Glutamatergic neuron (in vitro differentiated cells): ENCODE measurements around the gene SPTAN1. TPM values are rescaled to one million over a fixed set of nuclear protein-coding genes. Genes with fewer than 3 reads are reported as not detected.

Experiments
- DNase-seq: peaks from one replicate; pipeline ENCODE4 v3.0.0; 2022
- H3K27ac Mint-ChIP-seq: one replicate; pipeline ENCODE4 v1.8.0; 2020; ENCODE audit warnings: mild to moderate bottlenecking, mixed read lengths, inconsistent platforms; ENCODE audit not compliant: unreplicated experiment
- H3K27me3 Mint-ChIP-seq: one replicate; pipeline ENCODE4 v1.8.0; 2020; ENCODE audit warnings: mild to moderate bottlenecking, moderate library complexity, mixed read lengths, inconsistent platforms; ENCODE audit not compliant: unreplicated experiment
- H3K36me3 Mint-ChIP-seq: one replicate; pipeline ENCODE4 v1.8.0; 2020; ENCODE audit warnings: mild to moderate bottlenecking, mixed read lengths, inconsistent platforms; ENCODE audit not compliant: unreplicated experiment
- H3K4me1 Mint-ChIP-seq: one replicate; pipeline ENCODE4 v1.8.0; 2020; ENCODE audit warnings: mild to moderate bottlenecking, low read depth, mixed read lengths, inconsistent platforms; ENCODE audit not compliant: unreplicated experiment
- H3K4me3 Mint-ChIP-seq: one replicate; pipeline ENCODE4 v1.8.0; 2020; ENCODE audit warnings: mild to moderate bottlenecking, mixed read lengths, inconsistent platforms; ENCODE audit not compliant: unreplicated experiment
- H3K9me3 Mint-ChIP-seq: one replicate; pipeline ENCODE4 v1.8.0; 2020; ENCODE audit warnings: mild to moderate bottlenecking, moderate library complexity, mixed read lengths, inconsistent platforms; ENCODE audit not compliant: unreplicated experiment
- total RNA-seq: library from RNA; stranded (reverse); fragmentation: NEBNext Ultra II Directional; extraction: Animal tissue kit (Norgen Biotek cat#: 25700); gene quantifications from one replicate; pipeline ENCODE4 v1.2.1, GENCODE V29; 2021; ENCODE audit not compliant: unreplicated experiment
- TF ChIP-seq, protein P1 (sequence below): fragments of 200-600 bp; sonication (generic); IDR thresholded peaks from one replicate; pipeline ENCODE4 v1.5.0; 2021; ENCODE audit not compliant: partially characterized antibody, unreplicated experiment

SPTAN1 gene
- total RNA-seq, 1 donor from 2014 or later: 750 TPM

DNA sequence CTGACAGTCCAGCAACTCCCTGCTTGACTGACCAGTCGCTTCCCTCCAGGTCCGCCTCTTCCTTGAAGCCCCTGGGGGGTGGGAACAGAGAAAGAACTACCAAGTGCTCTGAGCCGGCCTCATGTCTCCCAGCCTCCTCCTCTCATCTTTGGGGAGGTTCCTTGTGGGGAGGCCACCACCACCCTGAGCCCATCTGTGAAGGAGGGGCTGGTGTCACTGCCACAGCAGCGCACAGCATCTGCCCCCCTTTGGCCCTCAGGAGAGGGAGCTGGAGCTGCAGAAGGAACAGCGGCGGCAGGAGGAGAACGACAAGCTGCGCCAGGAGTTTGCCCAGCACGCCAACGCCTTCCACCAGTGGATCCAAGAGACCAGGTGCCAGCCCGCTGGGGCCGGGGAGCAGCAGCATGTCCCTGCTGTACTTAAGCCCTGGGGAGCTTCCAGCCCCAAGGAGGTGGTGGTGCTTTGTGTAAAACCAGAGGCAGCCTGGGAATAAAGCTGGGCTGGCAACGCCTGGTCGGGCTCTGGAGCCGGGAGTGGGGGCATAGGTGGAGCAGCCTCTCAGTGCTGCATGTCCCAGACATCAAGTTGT is 74.8 kb downstream of the SPTAN1 start:
- peaks cover 7% of the 10 kb centered on the region for H3K36me3 Mint-ChIP-seq
- H3K9me3 Mint-ChIP-seq: peaks cover 12% of the 10 kb centered on the region
- H3K27ac Mint-ChIP-seq: no peak overlapping the region
- DNase-seq: no peak
- peaks cover 8% of the 10 kb centered on the region for H3K27me3 Mint-ChIP-seq
- TF ChIP-seq, protein P1, sequence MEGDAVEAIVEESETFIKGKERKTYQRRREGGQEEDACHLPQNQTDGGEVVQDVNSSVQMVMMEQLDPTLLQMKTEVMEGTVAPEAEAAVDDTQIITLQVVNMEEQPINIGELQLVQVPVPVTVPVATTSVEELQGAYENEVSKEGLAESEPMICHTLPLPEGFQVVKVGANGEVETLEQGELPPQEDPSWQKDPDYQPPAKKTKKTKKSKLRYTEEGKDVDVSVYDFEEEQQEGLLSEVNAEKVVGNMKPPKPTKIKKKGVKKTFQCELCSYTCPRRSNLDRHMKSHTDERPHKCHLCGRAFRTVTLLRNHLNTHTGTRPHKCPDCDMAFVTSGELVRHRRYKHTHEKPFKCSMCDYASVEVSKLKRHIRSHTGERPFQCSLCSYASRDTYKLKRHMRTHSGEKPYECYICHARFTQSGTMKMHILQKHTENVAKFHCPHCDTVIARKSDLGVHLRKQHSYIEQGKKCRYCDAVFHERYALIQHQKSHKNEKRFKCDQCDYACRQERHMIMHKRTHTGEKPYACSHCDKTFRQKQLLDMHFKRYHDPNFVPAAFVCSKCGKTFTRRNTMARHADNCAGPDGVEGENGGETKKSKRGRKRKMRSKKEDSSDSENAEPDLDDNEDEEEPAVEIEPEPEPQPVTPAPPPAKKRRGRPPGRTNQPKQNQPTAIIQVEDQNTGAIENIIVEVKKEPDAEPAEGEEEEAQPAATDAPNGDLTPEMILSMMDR: no peak
- H3K4me1 Mint-ChIP-seq: no peaks in the 10 kb centered on the region
- no peak overlapping the region for H3K4me3 Mint-ChIP-seq

DNA sequence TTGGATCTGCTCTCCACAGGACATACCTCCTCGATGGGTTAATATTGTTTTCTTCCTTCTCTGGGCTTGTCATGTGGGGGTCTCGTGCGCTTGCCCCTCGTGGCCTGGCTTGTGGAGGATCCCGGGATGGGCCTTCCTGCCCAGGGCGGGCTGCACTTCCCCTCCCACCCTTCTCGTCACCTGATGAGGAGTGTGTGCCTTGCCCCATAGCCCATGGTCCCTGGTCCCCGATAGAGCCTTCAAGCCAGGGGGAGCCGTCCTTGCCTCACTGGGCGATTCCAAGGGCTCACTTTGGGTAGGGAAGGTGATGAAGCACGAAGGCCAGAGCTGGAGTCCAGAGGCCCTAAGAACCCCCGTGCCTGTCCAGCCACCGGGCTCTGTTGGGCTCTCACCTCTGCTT is 75.5 kb downstream of the SPTAN1 start:
- Mint-ChIP-seq H3K9me3 (peaks cover 12% of the 10 kb centered on the region), H3K36me3 (peaks cover 7% of the 10 kb centered on the region), H3K27me3 (peaks cover 8% of the 10 kb centered on the region), H3K27ac (no peak overlapping the region), H3K4me1 (no peaks in the 10 kb centered on the region), H3K4me3 (no peak overlapping the region)
- TF ChIP-seq, protein P1: no peak
- no peak for DNase-seq

DNA sequence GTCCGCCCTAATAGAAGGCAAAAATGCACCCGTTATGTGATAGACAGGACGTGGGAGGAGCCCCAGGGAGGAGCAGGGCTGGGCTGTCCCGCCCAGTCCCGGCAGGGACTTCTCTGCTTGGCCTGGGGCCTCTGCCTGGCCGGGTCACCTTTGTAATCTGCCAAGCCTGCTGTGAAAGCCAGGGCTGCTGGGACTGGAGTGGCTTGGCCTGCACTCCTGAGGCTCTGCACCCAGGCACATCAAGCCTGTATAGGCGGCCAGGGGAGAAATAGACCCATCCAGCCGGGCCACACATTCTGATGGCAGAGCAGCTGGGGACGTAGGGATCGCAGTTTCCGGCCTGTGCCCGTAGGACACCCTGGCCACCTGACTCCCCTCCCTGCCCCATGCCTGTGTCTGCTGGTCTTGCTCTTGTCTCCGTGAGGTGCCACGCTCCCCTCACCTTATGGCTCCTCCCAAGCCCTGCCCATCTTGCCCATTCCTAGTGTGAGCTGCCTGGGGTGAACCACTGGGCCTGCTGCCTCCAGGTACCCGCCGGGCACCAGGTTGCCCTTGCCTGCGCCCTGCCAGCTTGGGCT is 76.2 kb downstream of the SPTAN1 start:
- DNase-seq: no peak
- Mint-ChIP-seq H3K9me3 (peaks cover 12% of the 10 kb centered on the region), H3K36me3 (peaks cover 7% of the 10 kb centered on the region), H3K27me3 (peaks cover 8% of the 10 kb centered on the region), H3K27ac (peak overlapping the region; percentile 34), H3K4me3 (no peak overlapping the region), H3K4me1 (no peaks in the 10 kb centered on the region)
- TF ChIP-seq, protein P1: no peak

DNA sequence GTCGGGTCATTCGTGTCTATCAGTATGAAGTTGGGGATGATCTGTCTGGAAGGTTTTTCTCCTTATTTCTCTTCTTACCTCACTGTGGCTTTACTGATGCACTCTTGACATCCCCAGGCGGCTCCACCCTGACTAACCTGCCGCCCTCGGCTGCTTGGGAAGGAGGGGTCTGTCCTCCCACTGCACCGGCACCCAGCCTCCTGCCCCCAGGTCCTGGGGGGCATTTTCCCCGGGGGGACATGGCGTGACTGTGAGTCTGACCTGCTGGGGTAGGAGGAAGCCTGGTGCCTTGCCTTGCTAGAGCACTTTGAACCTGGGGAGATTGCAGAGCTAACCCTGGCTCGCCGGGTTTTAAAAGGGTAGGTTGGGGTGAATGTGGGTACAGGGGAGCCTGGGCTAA is 76.7 kb downstream of the SPTAN1 start:
- H3K36me3 Mint-ChIP-seq: peaks cover 7% of the 10 kb centered on the region
- peaks cover 8% of the 10 kb centered on the region for H3K27me3 Mint-ChIP-seq
- H3K4me1 Mint-ChIP-seq: no peaks in the 10 kb centered on the region
- no peak overlapping the region for H3K4me3 Mint-ChIP-seq
- DNase-seq: no peak
- H3K27ac Mint-ChIP-seq: peak overlapping the region; percentile 34
- H3K9me3 Mint-ChIP-seq: peaks cover 12% of the 10 kb centered on the region
- TF ChIP-seq, protein P1: no peak

DNA sequence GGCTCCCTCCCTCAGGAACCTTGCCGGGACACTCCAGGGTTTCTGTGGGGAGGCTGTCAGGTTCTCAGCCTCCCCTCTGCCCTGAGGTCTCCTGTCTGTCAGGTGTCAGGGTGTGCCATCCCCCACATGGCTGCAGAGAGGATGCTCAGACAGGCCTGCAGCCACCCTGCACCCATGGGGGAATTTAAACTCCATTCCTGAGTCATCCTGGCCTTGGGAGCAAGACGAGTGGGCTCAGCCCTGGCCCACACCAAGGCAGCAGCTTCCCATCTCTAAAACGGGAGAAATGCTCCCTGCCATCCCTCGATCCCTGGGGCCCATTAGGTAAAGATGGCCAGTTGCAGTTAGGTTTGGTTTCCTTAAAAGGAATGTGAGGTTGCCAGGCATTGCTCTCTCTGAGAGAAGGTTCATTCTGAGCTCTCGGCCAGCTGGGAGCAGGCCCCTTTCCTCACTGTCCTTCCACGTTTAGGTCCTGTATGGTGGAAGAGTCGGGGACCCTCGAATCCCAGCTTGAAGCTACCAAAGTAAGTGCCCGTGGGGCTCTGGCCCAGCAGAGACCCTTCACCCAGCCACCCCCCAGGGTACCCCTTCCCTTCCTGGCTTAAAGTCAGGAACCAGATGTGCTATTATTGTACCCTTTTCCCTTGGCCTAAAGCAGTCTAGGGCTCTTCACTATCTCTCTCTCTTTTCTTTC is 77.6 kb downstream of the SPTAN1 start:
- peaks cover 3% of the 10 kb centered on the region for H3K36me3 Mint-ChIP-seq
- no peak for DNase-seq
- no peak overlapping the region for H3K27ac Mint-ChIP-seq
- peaks cover 12% of the 10 kb centered on the region for H3K9me3 Mint-ChIP-seq
- TF ChIP-seq, protein P1: no peak
- H3K27me3 Mint-ChIP-seq: peaks cover 8% of the 10 kb centered on the region
- H3K4me3 Mint-ChIP-seq: no peak overlapping the region
- no peaks in the 10 kb centered on the region for H3K4me1 Mint-ChIP-seq
